ENCODE measurements around the gene NTM. TPM values are rescaled to one million over a fixed set of nuclear protein-coding genes. Genes with fewer than 3 reads are reported as not detected.
A peak's percentile ranks its signal among the peaks of the same experiment; 100 is the strongest.

The NTM gene
- total RNA-seq, 1 experiment from 2014 or later, result 8.6 TPM

- Histone ChIP-seq H3K27ac (ENCODE audit: low read depth, low read length, poor library complexity, severe bottlenecking) (peak overlapping the region; percentile 70), H3K36me3 (ENCODE audit: insufficient read depth, low read length, poor library complexity, severe bottlenecking) (no peaks in the 10 kb centered on the region), H3K27me3 (replicated peaks; ENCODE audit: insufficient read depth, low read depth, low read length, poor library complexity) (no peaks in the 10 kb centered on the region), H3K9me3 (ENCODE audit: low read depth, low read length, poor library complexity, severe bottlenecking) (no peaks in the 10 kb centered on the region), H3K4me3 (ENCODE audit: low read depth, low read length, poor library complexity, severe bottlenecking) (no peak overlapping the region), H3K4me1 (ENCODE audit: insufficient read depth, low read length, poor library complexity, severe bottlenecking) (peaks cover 81% of the 10 kb centered on the region)
- peak; percentile 59 for DNase-seq (ENCODE audit: low spot score)
- BruUV-seq (replicated peaks), result no TSS peak
- ChIA-PET CTCF (no interaction called here), POLR2A (ENCODE audit: low non-redundant PET) (no interaction called here)
- intact Hi-C loops (cut with micrococcal nuclease; ENCODE audit: unreplicated experiment), result no loop called here
- TF ChIP-seq EZH2 (IDR thresholded peaks at IDR 0.05; ENCODE audit: borderline replicate concordance, low read depth, low read length, poor library complexity, severe bottlenecking) (no peak), CTCF (conservative IDR thresholded peaks at IDR 0.05; ENCODE audit: low read depth, low read length) (peak; percentile 28; the same call in 1 of the 2 replicates)
Measured at GRCh38 chr11:131906963-131907362, 536.5 kb downstream of the NTM start.

- intact Hi-C loops (cut with micrococcal nuclease; ENCODE audit: unreplicated experiment), result no loop called here
- H3K27ac ChIP-seq (ENCODE audit: low read depth, low read length, poor library complexity, severe bottlenecking), result peak overlapping the region; percentile 70
- H3K36me3 ChIP-seq (ENCODE audit: insufficient read depth, low read length, poor library complexity, severe bottlenecking), result no peaks in the 10 kb centered on the region
- TF ChIP-seq CTCF (conservative IDR thresholded peaks at IDR 0.05; ENCODE audit: low read depth, low read length) (no peak), EZH2 (IDR thresholded peaks at IDR 0.05; ENCODE audit: borderline replicate concordance, low read depth, low read length, poor library complexity, severe bottlenecking) (no peak)
- H3K4me3 ChIP-seq (ENCODE audit: low read depth, low read length, poor library complexity, severe bottlenecking), result no peak overlapping the region
- no TSS peak for BruUV-seq (replicated peaks)
- ChIA-PET POLR2A (ENCODE audit: low non-redundant PET) (no interaction called here), CTCF (no interaction called here)
- DNase-seq (ENCODE audit: low spot score), result peak; percentile 31
- H3K27me3 ChIP-seq (replicated peaks; ENCODE audit: insufficient read depth, low read depth, low read length, poor library complexity), result no peaks in the 10 kb centered on the region
- peaks cover 77% of the 10 kb centered on the region for H3K4me1 ChIP-seq (ENCODE audit: insufficient read depth, low read length, poor library complexity, severe bottlenecking)
- H3K9me3 ChIP-seq (ENCODE audit: low read depth, low read length, poor library complexity, severe bottlenecking), result no peaks in the 10 kb centered on the region
Measured at GRCh38 chr11:131907371-131907770, 537.0 kb downstream of the NTM start.

GRCh38 chr11:131908316-131908715 lies 537.9 kb downstream of the NTM start:
- H3K27ac ChIP-seq (ENCODE audit: low read depth, low read length, poor library complexity, severe bottlenecking), result peak overlapping the region; percentile 70
- BruUV-seq (replicated peaks), result no TSS peak
- TF ChIP-seq EZH2 (IDR thresholded peaks at IDR 0.05; ENCODE audit: borderline replicate concordance, low read depth, low read length, poor library complexity, severe bottlenecking) (no peak), CTCF (conservative IDR thresholded peaks at IDR 0.05; ENCODE audit: low read depth, low read length) (no peak)
- no peaks in the 10 kb centered on the region for H3K27me3 ChIP-seq (replicated peaks; ENCODE audit: insufficient read depth, low read depth, low read length, poor library complexity)
- peaks cover 77% of the 10 kb centered on the region for H3K4me1 ChIP-seq (ENCODE audit: insufficient read depth, low read length, poor library complexity, severe bottlenecking)
- H3K9me3 ChIP-seq (ENCODE audit: low read depth, low read length, poor library complexity, severe bottlenecking), result no peaks in the 10 kb centered on the region
- no peaks in the 10 kb centered on the region for H3K36me3 ChIP-seq (ENCODE audit: insufficient read depth, low read length, poor library complexity, severe bottlenecking)
- H3K4me3 ChIP-seq (ENCODE audit: low read depth, low read length, poor library complexity, severe bottlenecking), result no peak overlapping the region
- intact Hi-C loops (cut with micrococcal nuclease; ENCODE audit: unreplicated experiment), result loop anchor here (2.0 kb wide), 1 partner anchor 162 kb away; no protein-coding TSS in a partner anchor
- CTCF ChIA-PET, result interaction anchor here (0.6 kb wide), 1 partner anchor 24 kb away, joined by 4 read pairs; no protein-coding TSS in a partner anchor
- DNase-seq (ENCODE audit: low spot score), result peak; percentile 52
- POLR2A ChIA-PET (ENCODE audit: low non-redundant PET), result no interaction called here
